Measurements from ENCODE around the gene MYOF. TPM values are rescaled to one million over a fixed set of nuclear protein-coding genes. Genes with fewer than 3 reads are reported as not detected.

Gene MYOF
- total RNA-seq, 1 experiment from 2014 or later: 376 TPM

GRCh38 chr10:93261961-93262610 is 220.0 kb downstream of the MYOF start:
- DNase-seq (ENCODE audit: low read depth, low spot score) (no peak), ATAC-seq (no peak)
- POLR2A ChIA-PET: interaction anchor here (0.6 to 0.7 kb wide), 2 partner anchors 23 to 25 kb away, joined by 3 to 6 read pairs; no protein-coding TSS in a partner anchor
- Histone ChIP-seq H3K4me1 (ENCODE audit: control insufficient read depth, insufficient read depth, low read length) (no peaks in the 10 kb centered on the region), H3K4me3 (ENCODE audit: low read depth in 2 of 2, low read length in 2 of 2) (no peak overlapping the region), H3K9me3 (ENCODE audit: control insufficient read depth, insufficient read depth, low read depth, low read length) (no peaks in the 10 kb centered on the region), H3K27ac (ENCODE audit: low read length) (no peak overlapping the region), H3K27me3 (ENCODE audit: control insufficient read depth, insufficient read depth, low read length) (no peaks in the 10 kb centered on the region), H3K36me3 (ENCODE audit: control insufficient read depth, insufficient read depth, low read length) (no peaks in the 10 kb centered on the region)
- CTCF ChIA-PET: no interaction called here
- TF ChIP-seq SIN3A (IDR thresholded peaks at IDR 0.05; ENCODE audit: borderline replicate concordance, insufficient read depth, low read depth, low read length): no peak
- TF ChIP-seq CTCF (IDR thresholded peaks at IDR 0.05): no peak
- TF ChIP-seq REST (IDR thresholded peaks at IDR 0.05; ENCODE audit: insufficient read depth in 1 of 2, low read depth in 2 of 2, low read length in 1 of 2): no peak
- TF ChIP-seq POLR2AphosphoS5 (IDR thresholded peaks at IDR 0.05; ENCODE audit: low read depth, low read length): no peak
- intact Hi-C loops (cut with micrococcal nuclease; ENCODE audit: unreplicated experiment) (no loop called here), in situ Hi-C loops (cut with HindIII; ENCODE audit: low pct_unique_long_range_greater_than_20kb, low sequenced_read_pairs) (no loop called here)
- BruUV-seq (replicated peaks): no TSS peak

GRCh38 chr10:93261089-93261488 is 221.0 kb downstream of the MYOF start:
- H3K4me3 ChIP-seq (ENCODE audit: low read depth in 2 of 2, low read length in 2 of 2): no peak overlapping the region
- in situ Hi-C loops (cut with HindIII; ENCODE audit: low pct_unique_long_range_greater_than_20kb, low sequenced_read_pairs) (no loop called here), intact Hi-C loops (cut with micrococcal nuclease; ENCODE audit: unreplicated experiment) (no loop called here)
- H3K27me3 ChIP-seq (ENCODE audit: control insufficient read depth, insufficient read depth, low read length): no peaks in the 10 kb centered on the region
- no peaks in the 10 kb centered on the region for H3K4me1 ChIP-seq (ENCODE audit: control insufficient read depth, insufficient read depth, low read length)
- no peak for ATAC-seq
- no TSS peak for BruUV-seq (replicated peaks)
- TF ChIP-seq POLR2AphosphoS5 (IDR thresholded peaks at IDR 0.05; ENCODE audit: low read depth, low read length) (no peak), CTCF (IDR thresholded peaks at IDR 0.05) (no peak), TCF7L2 (IDR thresholded peaks at IDR 0.05; ENCODE audit: low read depth, low read length) (no peak), REST (IDR thresholded peaks at IDR 0.05; ENCODE audit: insufficient read depth in 1 of 2, low read depth in 2 of 2, low read length in 1 of 2) (no peak), SIN3A (IDR thresholded peaks at IDR 0.05; ENCODE audit: borderline replicate concordance, insufficient read depth, low read depth, low read length) (no peak)
- H3K9me3 ChIP-seq (ENCODE audit: control insufficient read depth, insufficient read depth, low read depth, low read length): no peaks in the 10 kb centered on the region
- DNase-seq (ENCODE audit: low read depth, low spot score): no peak
- no peaks in the 10 kb centered on the region for H3K36me3 ChIP-seq (ENCODE audit: control insufficient read depth, insufficient read depth, low read length)
- H3K27ac ChIP-seq (ENCODE audit: low read length): no peak overlapping the region
- POLR2A ChIA-PET: no interaction called here
- CTCF ChIA-PET: no interaction called here
